Tibial nerve (tissue), 4 donors: ENCODE data around the gene BEND4. TPM values are rescaled to one million over a fixed set of nuclear protein-coding genes. Genes with fewer than 3 reads are reported as not detected.

Source experiments
- DNase-seq, 2 donors: peaks; one replicate each; pipeline ENCODE4 v3.0.0-alpha.2; 2019; ENCODE audit warnings: low spot score in 2 of 2
- H3K27ac ChIP-seq, 4 donors: fragments of 200-600 bp; sonication (generic) in 3 of 4; one replicate each; pipeline ENCODE4 v1.5.1; 2017 to 2019; ENCODE audit warnings: mild to moderate bottlenecking in 1 of 4
- H3K27me3 ChIP-seq, 2 donors: fragments of 200-600 bp; sonication (generic) in 1 of 2; one replicate each; pipeline versions ENCODE4 v1.5.1 to v1.6.0; 2017 to 2019
- H3K36me3 ChIP-seq, 3 donors: fragments of 200-600 bp; sonication (generic); one replicate each; pipeline ENCODE4 v1.5.1; 2018 to 2019
- H3K4me1 ChIP-seq, 4 donors: fragments of 200-600 bp; sonication (generic) in 3 of 4; one replicate each; pipeline ENCODE4 v1.5.1; 2017 to 2019
- H3K4me3 ChIP-seq, 4 donors: fragments of 200-600 bp; sonication (generic) in 3 of 4; one replicate each; pipeline ENCODE4 v1.5.1; 2017 to 2019; ENCODE audit warnings: mild to moderate bottlenecking in 1 of 4, moderate library complexity in 1 of 4
- H3K9me3 ChIP-seq, 4 donors: fragments of 200-600 bp; sonication (generic) in 3 of 4; one replicate each; pipeline ENCODE4 v1.5.1; 2017 to 2019
- EP300 ChIP-seq, 2 donors: sonication (generic); formaldehyde crosslinking; IDR thresholded peaks; one replicate each; pipeline ENCODE4 v1.6.1; 2017; ENCODE audit warnings: antibody characterized with exemption in 2 of 2, mild to moderate bottlenecking in 1 of 2
- POLR2A ChIP-seq, 2 donors: fragments of 450-650 bp; IDR thresholded peaks; one replicate each; pipeline ENCODE4 v1.6.1; 2017; ENCODE audit warnings: antibody characterized with exemption in 2 of 2, mild to moderate bottlenecking in 2 of 2, moderate library complexity in 2 of 2
- WGBS, 2 donors: methylation state at CpG; one replicate each; pipeline ENCODE4 v1.1.5; 2018; 5-methylcytosine and 5-hydroxymethylcytosine counted together
- total RNA-seq, 4 donors: library from RNA; depleted of rRNA; stranded (reverse); fragments of >200 nt; gene quantifications; one replicate each; pipeline ENCODE4 v1.1.0, GENCODE V29; 2016
- TF ChIP-seq, protein P1 (sequence below), 5 experiments: fragments of 200-600 bp in 3 of 5; fragments of 450-650 bp in 2 of 5; sonication (generic) in 3 of 5; IDR thresholded peaks; one replicate each; pipeline ENCODE4 v1.5.1; 2016 to 2019; ENCODE audit warnings: antibody characterized with exemption in 5 of 5, mild to moderate bottlenecking in 3 of 5, moderate library complexity in 2 of 5

BEND4 gene
- total RNA-seq, 4 donors from 2014 or later: 0.22 to 0.98 (median 0.51) TPM

DNA sequence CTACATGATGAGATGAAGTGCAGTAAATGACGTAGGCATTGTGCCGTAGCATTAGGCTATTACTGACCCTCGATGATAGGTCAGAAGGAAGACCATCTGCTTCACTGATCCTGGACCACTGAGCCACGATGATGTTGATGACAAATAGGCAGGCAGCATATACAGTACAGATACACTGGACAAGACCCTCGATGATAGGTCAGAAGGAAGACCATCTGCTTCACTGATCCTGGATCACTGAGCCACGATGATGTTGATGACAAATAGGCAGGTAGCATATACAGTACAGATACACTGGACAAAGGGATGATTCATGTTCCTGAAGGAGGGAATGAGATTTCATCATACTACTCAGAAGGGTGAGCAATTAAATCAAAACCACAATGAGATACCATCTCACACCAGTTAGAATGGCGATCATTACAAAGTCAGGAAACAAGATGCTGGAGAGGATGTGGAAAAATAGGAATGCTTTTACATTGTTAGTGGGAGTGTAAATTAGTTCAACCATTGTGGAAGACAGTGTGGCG is 50.9 kb downstream of the BEND4 start:
- 89 to 94% methylated on average over 8 of the region's 8 CpGs for WGBS, 2 donors
- no peak overlapping the region for H3K4me3 ChIP-seq
- H3K9me3 ChIP-seq: no peaks in the 10 kb centered on the region
- no peaks in the 10 kb centered on the region for H3K36me3 ChIP-seq
- no peaks in the 10 kb centered on the region for H3K4me1 ChIP-seq
- DNase-seq: no peak
- no peaks in the 10 kb centered on the region for H3K27me3 ChIP-seq
- H3K27ac ChIP-seq: no peak overlapping the region
- TF ChIP-seq, protein P1, sequence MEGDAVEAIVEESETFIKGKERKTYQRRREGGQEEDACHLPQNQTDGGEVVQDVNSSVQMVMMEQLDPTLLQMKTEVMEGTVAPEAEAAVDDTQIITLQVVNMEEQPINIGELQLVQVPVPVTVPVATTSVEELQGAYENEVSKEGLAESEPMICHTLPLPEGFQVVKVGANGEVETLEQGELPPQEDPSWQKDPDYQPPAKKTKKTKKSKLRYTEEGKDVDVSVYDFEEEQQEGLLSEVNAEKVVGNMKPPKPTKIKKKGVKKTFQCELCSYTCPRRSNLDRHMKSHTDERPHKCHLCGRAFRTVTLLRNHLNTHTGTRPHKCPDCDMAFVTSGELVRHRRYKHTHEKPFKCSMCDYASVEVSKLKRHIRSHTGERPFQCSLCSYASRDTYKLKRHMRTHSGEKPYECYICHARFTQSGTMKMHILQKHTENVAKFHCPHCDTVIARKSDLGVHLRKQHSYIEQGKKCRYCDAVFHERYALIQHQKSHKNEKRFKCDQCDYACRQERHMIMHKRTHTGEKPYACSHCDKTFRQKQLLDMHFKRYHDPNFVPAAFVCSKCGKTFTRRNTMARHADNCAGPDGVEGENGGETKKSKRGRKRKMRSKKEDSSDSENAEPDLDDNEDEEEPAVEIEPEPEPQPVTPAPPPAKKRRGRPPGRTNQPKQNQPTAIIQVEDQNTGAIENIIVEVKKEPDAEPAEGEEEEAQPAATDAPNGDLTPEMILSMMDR (IDR thresholded peaks at IDR 0.05): no peak
- TF ChIP-seq POLR2A (IDR thresholded peaks at IDR 0.05) (no peak), EP300 (IDR thresholded peaks at IDR 0.05) (no peak)

DNA sequence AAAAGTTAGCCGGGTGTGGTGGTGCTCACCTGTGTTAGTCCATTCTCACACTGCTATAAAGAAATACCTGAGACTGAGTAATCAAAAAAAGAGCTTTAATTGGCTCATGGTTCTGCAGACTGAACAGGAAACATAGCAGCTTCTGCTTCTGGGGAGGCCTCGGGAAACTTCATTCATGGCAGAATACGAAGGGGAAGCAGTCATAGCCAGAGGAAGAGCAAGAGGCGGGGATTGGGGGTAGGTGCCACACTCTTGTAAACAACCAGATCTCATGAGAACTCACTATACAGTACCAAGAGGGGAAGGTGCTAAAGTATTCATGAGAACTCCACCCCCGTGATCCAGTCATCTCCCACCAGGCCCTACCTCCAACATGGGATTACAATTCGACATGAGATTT is 64.1 kb downstream of the BEND4 start:
- H3K9me3 ChIP-seq: no peaks in the 10 kb centered on the region
- peaks cover 0 to 41% (median 0%) of the 10 kb centered on the region in 3 donors for H3K36me3 ChIP-seq
- WGBS, 2 donors: 88 to 91% methylated on average over 6 of the region's 6 CpGs

DNA sequence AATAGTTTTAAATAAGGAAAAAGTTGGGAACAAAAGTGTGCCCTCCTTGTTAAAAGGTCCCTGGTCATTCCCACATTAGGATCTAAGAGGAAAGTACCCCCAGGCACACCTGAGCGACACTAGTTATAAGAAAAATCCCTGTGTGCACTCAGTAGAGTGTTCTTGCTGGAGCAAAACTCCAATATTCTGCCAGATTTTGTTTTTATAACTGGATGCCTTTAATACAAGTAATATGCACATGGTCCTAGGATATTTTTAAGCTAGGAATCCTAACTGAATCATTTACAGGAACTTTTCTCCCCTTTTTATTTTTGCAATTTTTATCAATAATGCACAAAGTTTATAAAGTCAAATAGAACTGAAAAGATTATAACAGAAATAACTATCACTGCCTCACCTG is 68.6 kb downstream of the BEND4 start:
- H3K4me1 ChIP-seq: no peaks in the 10 kb centered on the region
- no peak for DNase-seq
- H3K9me3 ChIP-seq: no peaks in the 10 kb centered on the region
- no peak for TF ChIP-seq POLR2A (IDR thresholded peaks at IDR 0.05)
- TF ChIP-seq EP300 (IDR thresholded peaks at IDR 0.05): no peak
- TF ChIP-seq, protein P1 (IDR thresholded peaks at IDR 0.05): no peak
- H3K36me3 ChIP-seq: peaks cover 0 to 69% (median 0%) of the 10 kb centered on the region in 3 donors
- WGBS, 2 donors: 74 to 83% methylated on average over 1 of the region's 1 CpG
- no peaks in the 10 kb centered on the region for H3K27me3 ChIP-seq
- H3K4me3 ChIP-seq: no peak overlapping the region
- H3K27ac ChIP-seq: no peak overlapping the region

More for the DNA sequence above, 64.1 kb downstream of the BEND4 start:
- Histone ChIP-seq H3K4me3 (no peak overlapping the region), H3K27ac (no peak overlapping the region), H3K27me3 (no peaks in the 10 kb centered on the region), H3K4me1 (no peaks in the 10 kb centered on the region)
- DNase-seq: no peak
- no peak for TF ChIP-seq POLR2A (IDR thresholded peaks at IDR 0.05)
- no peak for TF ChIP-seq EP300 (IDR thresholded peaks at IDR 0.05)
- TF ChIP-seq, protein P1 (IDR thresholded peaks at IDR 0.05): no peak

DNA sequence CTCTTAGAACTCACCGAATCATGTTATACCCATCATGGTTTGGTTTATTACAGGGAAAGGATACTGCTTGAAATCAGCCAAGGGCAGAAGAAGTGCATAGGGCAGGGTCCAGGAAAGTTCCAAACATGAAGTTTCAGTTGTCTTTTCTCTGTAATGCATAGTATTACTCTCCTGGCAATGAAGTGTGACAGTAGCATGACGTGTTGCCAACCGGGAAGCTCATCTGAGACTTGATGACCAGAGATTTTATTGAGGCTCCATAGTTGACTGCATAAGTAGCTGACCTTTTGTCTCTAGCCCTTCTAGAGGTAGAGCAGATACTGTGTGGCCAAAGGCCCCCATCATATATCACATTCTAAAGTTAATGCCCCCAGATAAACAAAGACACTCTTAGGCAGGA is 72.1 kb downstream of the BEND4 start:
- Histone ChIP-seq H3K27ac (no peak overlapping the region), H3K9me3 (no peaks in the 10 kb centered on the region), H3K4me1 (no peaks in the 10 kb centered on the region), H3K27me3 (no peaks in the 10 kb centered on the region), H3K4me3 (no peak overlapping the region), H3K36me3 (peaks cover 0 to 68% (median 0%) of the 10 kb centered on the region in 3 donors)
- DNase-seq: no peak
- TF ChIP-seq, protein P1 (IDR thresholded peaks at IDR 0.05): no peak
- TF ChIP-seq EP300 (IDR thresholded peaks at IDR 0.05) (no peak), POLR2A (IDR thresholded peaks at IDR 0.05) (no peak)
- 97 to 100% methylated on average over 3 of the region's 3 CpGs for WGBS, 2 donors

DNA sequence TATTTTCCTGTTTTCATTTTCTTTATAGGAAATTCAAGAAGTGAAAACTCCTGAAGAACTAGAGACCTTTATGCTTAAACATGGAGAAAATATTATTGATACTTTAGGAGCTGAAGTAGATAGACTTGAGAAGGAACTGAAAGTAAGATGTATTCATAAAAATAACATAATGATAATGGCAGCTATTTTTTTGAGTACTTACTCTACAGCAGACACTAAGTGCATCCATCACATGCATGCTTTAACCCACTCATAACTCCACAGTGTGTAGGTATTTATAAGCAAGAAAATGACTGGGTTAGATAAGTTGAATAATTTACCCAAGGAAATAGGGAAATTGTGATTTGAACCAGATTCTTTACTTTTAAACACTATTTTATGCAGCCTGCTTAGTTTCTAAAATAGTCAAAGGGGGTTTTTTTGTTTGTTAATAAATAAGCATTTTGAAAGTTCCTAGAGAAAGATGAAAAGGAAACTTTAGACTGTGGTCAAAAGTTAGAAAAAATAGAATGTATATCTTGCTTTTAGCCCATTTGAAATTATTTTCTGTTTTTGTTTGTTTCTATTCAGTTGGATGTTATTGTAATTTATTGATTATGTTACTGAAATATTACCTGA is 74.2 kb downstream of the BEND4 start:
- no peak overlapping the region for H3K27ac ChIP-seq
- H3K4me3 ChIP-seq: no peak overlapping the region
- H3K36me3 ChIP-seq: peaks cover 0 to 64% (median 0%) of the 10 kb centered on the region in 3 donors
- TF ChIP-seq POLR2A (IDR thresholded peaks at IDR 0.05) (no peak), EP300 (IDR thresholded peaks at IDR 0.05) (no peak)
- TF ChIP-seq, protein P1 (IDR thresholded peaks at IDR 0.05): no peak
- no peaks in the 10 kb centered on the region for H3K9me3 ChIP-seq
- H3K4me1 ChIP-seq: no peaks in the 10 kb centered on the region
- no peak for DNase-seq
- no peaks in the 10 kb centered on the region for H3K27me3 ChIP-seq
